ENCODE data around the gene DHX34.
"Not testable (repeated sequence)": the region's sequence is repeated elsewhere in the genome, so short reads cannot be mapped to it uniquely, and the experiment has no call there.

DHX34 gene

DNA sequence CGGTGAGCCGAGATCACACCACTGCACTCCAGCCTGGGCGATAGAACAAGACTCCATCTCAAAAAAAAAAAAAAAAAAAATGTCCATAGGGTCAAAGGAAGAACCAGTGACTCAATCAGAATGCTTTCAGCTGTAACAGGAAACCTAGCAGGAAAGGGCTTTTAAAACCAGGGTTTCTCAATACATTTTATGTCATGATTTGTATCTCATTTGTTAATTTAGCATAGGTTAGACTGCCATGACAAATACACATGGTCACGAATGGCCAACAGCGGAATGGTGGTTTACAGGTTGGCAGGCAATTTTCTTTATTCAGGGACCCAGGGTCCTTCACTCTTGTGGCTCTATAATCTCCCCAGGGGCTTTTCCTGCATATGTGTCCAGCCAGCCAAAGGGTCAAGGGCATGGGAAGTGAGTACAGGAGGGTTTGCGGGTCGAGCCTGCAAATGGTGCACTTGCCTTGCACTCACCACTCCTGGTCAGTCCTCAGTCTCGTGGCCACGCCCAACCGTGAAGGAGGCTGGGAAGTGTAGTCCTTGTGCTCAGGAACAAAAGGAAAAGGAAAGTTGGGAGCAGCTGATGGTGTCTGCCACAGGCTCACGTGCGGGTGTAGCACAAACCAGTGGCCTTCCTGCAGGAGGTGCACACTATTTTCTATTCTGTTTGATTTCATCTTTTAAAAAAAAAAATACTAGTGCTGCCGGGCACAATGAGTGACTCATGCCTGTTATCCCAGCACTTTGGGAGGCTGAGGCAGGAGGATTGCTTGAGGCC is 14.8 kb downstream of the DHX34 start:
- Mint-ChIP-seq H3K4me3 (no peak overlapping the region), H3K27ac (no peak overlapping the region), H3K9me3 (no peaks in the 10 kb centered on the region), H3K27me3 (ENCODE audit: low read depth) (no peaks in the 10 kb centered on the region), H3K4me1 (no peaks in the 10 kb centered on the region), H3K36me3 (ENCODE audit: low read depth) (peaks cover 53% of the 10 kb centered on the region)
- TF ChIP-seq, protein P1, sequence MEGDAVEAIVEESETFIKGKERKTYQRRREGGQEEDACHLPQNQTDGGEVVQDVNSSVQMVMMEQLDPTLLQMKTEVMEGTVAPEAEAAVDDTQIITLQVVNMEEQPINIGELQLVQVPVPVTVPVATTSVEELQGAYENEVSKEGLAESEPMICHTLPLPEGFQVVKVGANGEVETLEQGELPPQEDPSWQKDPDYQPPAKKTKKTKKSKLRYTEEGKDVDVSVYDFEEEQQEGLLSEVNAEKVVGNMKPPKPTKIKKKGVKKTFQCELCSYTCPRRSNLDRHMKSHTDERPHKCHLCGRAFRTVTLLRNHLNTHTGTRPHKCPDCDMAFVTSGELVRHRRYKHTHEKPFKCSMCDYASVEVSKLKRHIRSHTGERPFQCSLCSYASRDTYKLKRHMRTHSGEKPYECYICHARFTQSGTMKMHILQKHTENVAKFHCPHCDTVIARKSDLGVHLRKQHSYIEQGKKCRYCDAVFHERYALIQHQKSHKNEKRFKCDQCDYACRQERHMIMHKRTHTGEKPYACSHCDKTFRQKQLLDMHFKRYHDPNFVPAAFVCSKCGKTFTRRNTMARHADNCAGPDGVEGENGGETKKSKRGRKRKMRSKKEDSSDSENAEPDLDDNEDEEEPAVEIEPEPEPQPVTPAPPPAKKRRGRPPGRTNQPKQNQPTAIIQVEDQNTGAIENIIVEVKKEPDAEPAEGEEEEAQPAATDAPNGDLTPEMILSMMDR (IDR thresholded peaks at IDR 0.05; ENCODE audit: unreplicated experiment in 3 of 3): no peak

DNA sequence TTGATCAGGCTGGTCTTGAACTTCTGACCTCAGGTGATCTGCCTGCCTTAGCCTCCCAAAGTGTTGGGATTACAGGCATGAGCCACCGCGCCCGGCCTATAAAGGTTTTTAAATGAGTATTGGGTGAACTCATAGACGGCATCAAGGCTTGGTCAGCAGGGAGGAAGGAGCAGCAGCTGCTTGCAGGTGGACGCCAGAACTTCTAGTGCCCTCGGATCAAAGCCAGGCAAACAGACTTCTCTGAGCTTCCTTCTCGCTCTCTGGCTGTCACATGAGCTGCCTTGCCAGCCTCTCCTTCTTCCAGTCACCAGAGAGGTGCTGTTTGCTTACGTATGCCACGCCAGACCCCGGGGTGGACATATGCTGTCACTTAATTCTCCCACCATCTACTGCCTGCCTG is 16.3 kb downstream of the DHX34 start:
- not testable (repeated sequence) for H3K9me3 Mint-ChIP-seq; H3K27ac Mint-ChIP-seq; H3K4me1 Mint-ChIP-seq; H3K4me3 Mint-ChIP-seq; H3K27me3 Mint-ChIP-seq (ENCODE audit: low read depth)
- H3K36me3 Mint-ChIP-seq (ENCODE audit: low read depth): peaks cover 55% of the 10 kb centered on the region

DNA sequence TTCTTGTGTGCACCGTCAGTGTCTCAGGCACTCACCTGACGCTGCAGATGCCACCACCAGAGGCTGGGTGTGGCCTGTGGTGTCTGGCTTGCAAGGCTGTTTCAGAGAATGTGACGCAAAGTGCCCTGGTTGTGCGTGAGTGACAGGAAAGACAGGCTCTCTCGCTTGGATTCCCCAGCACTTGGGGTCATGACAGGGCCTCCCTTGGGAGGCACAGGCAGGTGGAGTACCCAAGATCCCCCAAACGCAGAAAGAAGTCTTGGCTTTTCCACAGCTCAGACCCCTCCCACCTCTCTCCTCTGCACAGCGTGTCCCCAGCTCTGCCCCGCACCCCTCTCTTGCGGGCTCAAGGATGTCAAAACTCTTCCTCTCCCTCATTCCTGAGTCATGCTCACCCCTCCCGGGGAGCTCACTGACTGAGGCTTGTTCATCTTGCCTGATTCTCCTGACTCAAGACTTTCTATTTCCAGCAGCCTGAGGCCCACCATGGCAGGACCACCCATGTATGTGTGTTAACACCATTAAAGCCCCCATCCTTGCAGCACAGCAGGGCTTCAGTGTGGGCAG is 21.0 kb downstream of the DHX34 start:
- Mint-ChIP-seq H3K4me3 (no peak overlapping the region), H3K36me3 (ENCODE audit: low read depth) (peaks cover 41% of the 10 kb centered on the region), H3K4me1 (peaks cover 5% of the 10 kb centered on the region), H3K27ac (peak overlapping the region; percentile 66 to 93 (median 68)), H3K9me3 (no peaks in the 10 kb centered on the region), H3K27me3 (ENCODE audit: low read depth) (no peaks in the 10 kb centered on the region)
- TF ChIP-seq, protein P1 (IDR thresholded peaks at IDR 0.05; ENCODE audit: unreplicated experiment in 3 of 3): no peak

DNA sequence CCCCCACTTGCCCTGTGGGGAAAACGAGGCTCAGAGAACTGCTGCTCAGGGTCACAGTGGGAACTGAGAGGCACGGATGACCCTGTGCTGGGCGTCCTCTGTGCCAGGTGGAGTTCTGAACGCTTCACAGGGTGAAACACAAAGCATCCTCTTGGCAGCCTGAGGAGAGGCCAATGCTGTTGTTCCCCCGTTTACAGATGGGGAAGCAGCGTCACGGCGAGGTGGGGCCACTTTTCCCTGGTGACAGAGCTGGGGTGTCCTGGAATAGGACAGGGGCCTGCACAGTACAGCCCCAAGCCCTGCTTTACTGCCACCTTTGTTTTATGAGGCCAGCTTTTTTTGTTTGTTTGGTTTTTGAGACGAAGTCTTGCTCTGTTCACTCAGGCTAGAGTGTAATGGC is 22.1 kb downstream of the DHX34 start:
- no peak overlapping the region for H3K27ac Mint-ChIP-seq
- TF ChIP-seq, protein P1 (IDR thresholded peaks at IDR 0.05; ENCODE audit: unreplicated experiment in 3 of 3): no peak
- peaks cover 40% of the 10 kb centered on the region for H3K36me3 Mint-ChIP-seq (ENCODE audit: low read depth)

DNA sequence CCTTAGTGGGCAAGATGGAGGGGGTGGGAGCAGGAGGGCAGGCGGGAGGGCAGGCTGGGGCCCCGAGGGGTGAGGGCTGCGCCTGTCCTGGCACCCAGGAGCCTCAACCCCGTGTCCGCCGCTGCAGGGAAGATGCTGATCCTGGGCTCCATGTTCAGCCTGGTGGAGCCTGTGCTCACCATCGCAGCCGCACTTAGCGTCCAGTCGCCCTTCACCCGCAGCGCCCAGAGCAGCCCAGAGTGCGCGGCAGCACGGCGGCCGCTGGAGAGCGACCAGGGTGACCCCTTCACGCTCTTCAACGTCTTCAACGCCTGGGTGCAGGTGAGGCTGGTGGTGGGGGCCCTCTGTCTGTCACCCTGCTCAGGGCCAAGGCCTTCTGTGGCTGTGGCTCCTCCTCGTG is 23.5 kb downstream of the DHX34 start:
- H3K36me3 Mint-ChIP-seq (ENCODE audit: low read depth): peaks cover 39% of the 10 kb centered on the region
- no peaks in the 10 kb centered on the region for H3K27me3 Mint-ChIP-seq (ENCODE audit: low read depth)
- H3K9me3 Mint-ChIP-seq: no peaks in the 10 kb centered on the region
- H3K4me3 Mint-ChIP-seq: no peak overlapping the region
- peaks cover 5% of the 10 kb centered on the region for H3K4me1 Mint-ChIP-seq
- no peak overlapping the region for H3K27ac Mint-ChIP-seq
- TF ChIP-seq, protein P1 (IDR thresholded peaks at IDR 0.05; ENCODE audit: unreplicated experiment in 3 of 3): no peak

More for the DNA sequence above, 22.1 kb downstream of the DHX34 start:
- Mint-ChIP-seq H3K9me3 (no peaks in the 10 kb centered on the region), H3K27me3 (ENCODE audit: low read depth) (no peaks in the 10 kb centered on the region), H3K4me1 (peaks cover 5% of the 10 kb centered on the region), H3K4me3 (no peak overlapping the region)

DNA sequence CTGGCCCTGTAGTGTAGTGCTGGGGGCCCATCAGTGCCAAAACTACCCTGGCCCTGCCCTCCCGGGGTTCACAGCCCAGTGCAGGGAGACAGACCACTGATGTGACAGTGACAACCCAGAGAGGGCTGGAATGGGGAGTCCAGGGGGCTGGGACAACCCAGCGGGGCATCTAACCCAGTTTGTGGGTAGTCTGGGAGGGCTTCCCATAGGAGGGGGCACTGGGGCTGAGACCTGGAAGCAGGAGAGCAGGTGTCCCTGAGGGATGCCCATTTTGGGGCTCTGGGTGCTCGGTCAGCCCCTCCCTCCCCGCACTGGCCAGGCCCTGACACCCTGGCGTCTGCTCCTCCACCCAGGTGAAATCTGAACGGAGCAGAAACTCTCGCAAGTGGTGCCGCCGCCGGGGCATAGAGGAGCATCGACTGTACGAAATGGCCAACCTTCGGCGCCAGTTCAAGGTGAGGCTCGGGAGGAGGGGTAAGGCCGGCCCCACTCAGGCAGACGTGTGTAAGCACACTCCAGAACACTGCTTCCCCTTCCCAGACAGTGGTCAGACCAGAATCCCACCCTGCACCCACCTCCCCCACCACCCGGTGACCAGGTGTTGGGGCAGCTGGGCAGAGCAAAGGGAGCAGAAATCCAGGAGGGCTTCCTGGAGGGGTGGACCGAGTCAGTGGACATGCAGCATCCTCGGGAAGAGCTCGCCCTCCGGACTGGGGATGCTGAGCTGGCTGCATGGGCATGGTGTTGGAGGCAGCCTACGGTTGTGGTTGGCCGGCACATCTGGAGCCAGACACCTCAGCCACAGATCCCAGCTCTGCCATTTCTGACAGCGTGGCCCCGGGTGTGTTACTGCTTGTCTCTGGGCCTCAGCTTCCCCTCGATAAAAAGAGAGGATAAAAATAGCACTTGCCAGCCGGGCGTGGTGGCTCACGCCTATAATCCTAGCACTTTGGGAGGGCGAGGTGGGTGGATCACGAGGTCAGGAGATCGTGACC is 24.4 kb downstream of the DHX34 start:
- Mint-ChIP-seq H3K9me3 (no peaks in the 10 kb centered on the region), H3K27ac (no peak overlapping the region), H3K4me3 (no peak overlapping the region), H3K4me1 (peaks cover 5% of the 10 kb centered on the region), H3K36me3 (ENCODE audit: low read depth) (peaks cover 41% of the 10 kb centered on the region), H3K27me3 (ENCODE audit: low read depth) (no peaks in the 10 kb centered on the region)
- TF ChIP-seq, protein P1 (IDR thresholded peaks at IDR 0.05; ENCODE audit: unreplicated experiment in 3 of 3): no peak

Measured in nephron (organoid).